T-helper 1 cell treated with Interleukin-12 subunit alpha and Interleukin-12 subunit beta and Interleukin-4 antibody, amounts not matched to agents 30 μg/mL and 1 μg/mL, for 36 hours (primary cell): ENCODE results near the gene SPACA4.
"Not testable (repeated sequence)": the region's sequence is repeated elsewhere in the genome, so short reads cannot be mapped to it uniquely, and the experiment has no call there.

Source experiments
- H3K27ac Mint-ChIP-seq: one replicate; pipeline ENCODE4 v1.8.0; 2021; ENCODE audit warnings: mild to moderate bottlenecking, mixed read lengths
- H3K27me3 Mint-ChIP-seq: one replicate; pipeline ENCODE4 v1.8.0; 2021; ENCODE audit warnings: low read depth, mixed read lengths
- H3K36me3 Mint-ChIP-seq: one replicate; pipeline ENCODE4 v1.8.0; 2021; ENCODE audit warnings: low read depth, mixed read lengths
- H3K4me1 Mint-ChIP-seq: one replicate; pipeline ENCODE4 v1.8.0; 2021; ENCODE audit warnings: low read depth, mixed read lengths
- H3K4me3 Mint-ChIP-seq: one replicate; pipeline ENCODE4 v1.8.0; 2021; ENCODE audit warnings: mild to moderate bottlenecking, moderate library complexity, mixed read lengths
- H3K9me3 Mint-ChIP-seq: one replicate; pipeline ENCODE4 v1.8.0; 2021; ENCODE audit warnings: mixed read lengths

The SPACA4 gene

DNA sequence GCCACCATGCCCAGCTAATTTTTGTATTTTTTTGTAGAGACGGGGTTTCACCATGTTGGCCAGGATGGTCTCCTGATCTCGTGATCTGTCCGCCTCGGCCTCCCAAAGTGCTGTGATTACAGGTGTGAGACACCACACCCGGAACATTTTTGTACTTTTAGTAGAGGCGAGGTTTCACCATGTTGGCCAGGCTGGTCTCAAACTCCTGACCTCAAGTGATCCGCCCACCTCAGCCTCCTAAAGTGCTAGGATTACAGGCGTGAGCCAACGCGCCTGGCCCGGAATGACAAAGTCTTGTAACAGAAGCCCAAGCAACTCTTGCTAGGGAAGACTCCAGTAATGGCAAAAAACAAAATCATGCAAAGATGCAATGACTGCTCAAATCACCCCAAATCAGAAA is 25.7 kb downstream of the SPACA4 start:
- not testable (repeated sequence) for H3K36me3 Mint-ChIP-seq, H3K4me3 Mint-ChIP-seq, H3K9me3 Mint-ChIP-seq, H3K27me3 Mint-ChIP-seq
- H3K4me1 Mint-ChIP-seq: peaks cover 16% of the 10 kb centered on the region
- H3K27ac Mint-ChIP-seq: peak overlapping the region; percentile 20

DNA sequence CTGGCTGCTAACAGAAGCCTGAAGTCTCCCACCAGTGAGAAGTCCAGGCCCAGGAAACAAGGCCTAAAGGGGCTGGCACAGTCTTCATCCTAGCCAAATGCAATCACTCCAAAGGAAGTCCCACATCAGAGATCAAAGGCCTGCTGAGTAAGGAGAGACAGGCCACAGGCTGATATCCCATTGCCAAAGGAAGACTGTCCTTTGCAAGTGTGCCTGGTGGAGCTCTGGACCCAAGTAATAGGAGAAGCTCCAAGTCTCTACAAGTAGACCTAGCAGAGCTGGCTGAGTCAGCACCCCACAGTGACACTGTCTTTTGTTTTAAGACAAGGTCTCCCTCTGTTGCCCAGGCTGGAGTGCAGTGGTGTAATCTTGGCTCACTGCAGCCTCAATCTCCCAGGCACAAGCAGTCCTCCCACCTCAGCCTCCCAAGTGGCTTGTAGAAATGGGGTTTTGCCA is 26.2 kb downstream of the SPACA4 start:
- no peaks in the 10 kb centered on the region for H3K27me3 Mint-ChIP-seq
- peaks cover 9% of the 10 kb centered on the region for H3K36me3 Mint-ChIP-seq
- no peak overlapping the region for H3K4me3 Mint-ChIP-seq
- peak overlapping the region; percentile 20 for H3K27ac Mint-ChIP-seq
- H3K4me1 Mint-ChIP-seq: peaks cover 18% of the 10 kb centered on the region
- H3K9me3 Mint-ChIP-seq: no peaks in the 10 kb centered on the region

DNA sequence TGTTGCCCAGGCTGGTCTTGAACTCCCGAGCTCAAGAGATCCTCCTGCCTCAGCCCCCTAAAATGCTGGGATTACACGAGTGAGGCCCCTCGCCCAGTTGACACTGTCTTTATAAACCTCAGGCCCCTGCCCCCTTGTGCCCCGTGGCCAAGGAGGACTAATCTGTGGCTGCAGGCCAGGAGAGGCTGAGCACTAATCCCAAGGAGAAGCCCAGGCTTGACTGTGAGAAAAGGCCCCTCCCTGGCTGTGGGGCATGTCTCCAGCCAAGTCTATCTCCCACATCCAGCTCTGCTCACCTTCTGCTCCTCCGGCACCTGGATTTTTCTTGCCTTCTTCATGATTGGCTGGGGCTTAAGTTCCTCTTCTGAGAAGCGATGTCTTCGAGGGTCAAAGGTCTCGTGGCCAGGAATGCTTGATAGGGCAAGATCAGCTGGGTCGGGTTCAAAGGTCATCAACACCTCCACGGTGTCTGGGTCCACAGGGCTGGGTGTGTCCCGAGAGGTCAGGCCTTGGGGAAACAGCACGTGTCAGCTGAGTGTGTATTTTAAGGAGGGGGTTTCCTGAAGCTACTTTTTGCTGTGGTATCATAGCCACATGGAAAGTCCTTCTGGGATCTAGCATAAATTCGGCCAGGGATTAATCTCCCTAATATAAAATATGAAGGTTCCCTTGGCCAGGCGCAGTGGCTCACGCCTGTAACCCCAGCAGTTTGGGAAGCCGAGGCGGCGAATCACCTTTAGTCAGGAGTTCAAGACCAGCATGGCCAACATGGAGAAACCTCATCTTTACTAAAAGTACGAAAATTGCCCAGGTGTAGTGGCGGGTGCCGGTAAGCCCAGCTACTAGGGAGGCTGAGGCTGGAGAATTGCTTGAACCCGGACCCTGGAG is 26.9 kb downstream of the SPACA4 start:
- peaks cover 10% of the 10 kb centered on the region for H3K36me3 Mint-ChIP-seq
- H3K4me3 Mint-ChIP-seq: no peak overlapping the region
- no peaks in the 10 kb centered on the region for H3K9me3 Mint-ChIP-seq
- no peaks in the 10 kb centered on the region for H3K27me3 Mint-ChIP-seq
- peaks cover 24% of the 10 kb centered on the region for H3K4me1 Mint-ChIP-seq
- no peak overlapping the region for H3K27ac Mint-ChIP-seq

DNA sequence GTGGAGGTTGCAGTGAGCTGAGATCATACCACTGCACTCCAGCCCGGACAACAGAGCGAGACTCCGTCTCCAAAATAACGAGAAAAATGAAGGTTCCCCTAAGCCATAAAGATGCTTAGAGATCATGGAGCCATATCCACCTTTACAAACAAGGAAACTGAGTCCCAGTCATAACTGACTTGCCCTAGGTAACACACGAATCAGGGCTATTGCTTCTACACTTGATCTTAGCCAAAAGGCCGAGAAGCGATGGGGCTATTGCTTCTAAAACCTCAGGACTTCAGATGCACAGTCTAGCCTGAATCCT is 27.4 kb downstream of the SPACA4 start:
- Mint-ChIP-seq H3K36me3 (peaks cover 8% of the 10 kb centered on the region), H3K27ac (peak overlapping the region; percentile 81), H3K27me3 (no peaks in the 10 kb centered on the region), H3K4me1 (peaks cover 28% of the 10 kb centered on the region), H3K4me3 (peak overlapping the region; percentile 76), H3K9me3 (no peaks in the 10 kb centered on the region)

DNA sequence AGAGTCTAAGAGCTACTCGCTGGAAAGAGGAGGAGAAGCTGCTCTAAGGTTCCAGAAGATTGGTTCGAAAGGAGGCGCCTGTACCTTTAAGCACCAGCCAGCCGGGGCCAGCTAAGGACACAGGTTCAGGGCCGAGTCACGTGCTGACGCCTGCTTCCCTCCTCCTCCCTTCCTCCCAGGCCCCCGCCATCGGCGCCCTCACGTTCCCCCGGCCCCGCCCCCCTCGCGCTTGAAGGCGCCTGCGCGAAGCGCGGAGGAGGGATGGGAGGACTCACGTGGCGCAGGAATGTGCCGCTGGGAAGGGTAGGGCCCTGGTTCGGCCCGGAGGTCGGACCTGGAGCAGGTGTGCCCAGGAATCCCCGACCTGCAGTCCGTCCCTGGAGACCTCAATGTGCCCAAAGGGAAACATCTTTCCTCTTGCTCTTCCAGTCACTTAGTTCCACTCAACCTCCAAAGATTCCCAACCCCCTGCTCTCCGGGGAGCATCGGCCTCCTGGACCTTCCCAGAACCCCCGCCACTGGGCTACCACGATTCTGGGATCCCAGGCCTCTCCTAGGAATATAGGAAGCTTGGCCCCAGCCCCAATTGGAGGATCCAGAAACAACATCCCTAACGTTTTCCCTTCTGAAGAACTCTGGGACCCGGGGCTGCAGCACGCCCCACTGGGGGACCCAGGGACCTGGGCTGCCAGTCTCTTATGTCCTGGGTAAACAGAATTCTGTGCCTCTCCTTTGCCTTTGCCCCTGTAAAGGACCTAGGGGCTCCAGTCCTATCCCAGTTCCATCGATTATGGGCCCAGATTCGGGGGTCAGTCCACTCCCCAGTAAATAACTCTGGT is 28.1 kb downstream of the SPACA4 start:
- Mint-ChIP-seq H3K27me3 (no peaks in the 10 kb centered on the region), H3K27ac (peak overlapping the region; percentile 81), H3K9me3 (no peaks in the 10 kb centered on the region), H3K4me1 (peaks cover 28% of the 10 kb centered on the region), H3K36me3 (peaks cover 8% of the 10 kb centered on the region), H3K4me3 (peak overlapping the region; percentile 76)

DNA sequence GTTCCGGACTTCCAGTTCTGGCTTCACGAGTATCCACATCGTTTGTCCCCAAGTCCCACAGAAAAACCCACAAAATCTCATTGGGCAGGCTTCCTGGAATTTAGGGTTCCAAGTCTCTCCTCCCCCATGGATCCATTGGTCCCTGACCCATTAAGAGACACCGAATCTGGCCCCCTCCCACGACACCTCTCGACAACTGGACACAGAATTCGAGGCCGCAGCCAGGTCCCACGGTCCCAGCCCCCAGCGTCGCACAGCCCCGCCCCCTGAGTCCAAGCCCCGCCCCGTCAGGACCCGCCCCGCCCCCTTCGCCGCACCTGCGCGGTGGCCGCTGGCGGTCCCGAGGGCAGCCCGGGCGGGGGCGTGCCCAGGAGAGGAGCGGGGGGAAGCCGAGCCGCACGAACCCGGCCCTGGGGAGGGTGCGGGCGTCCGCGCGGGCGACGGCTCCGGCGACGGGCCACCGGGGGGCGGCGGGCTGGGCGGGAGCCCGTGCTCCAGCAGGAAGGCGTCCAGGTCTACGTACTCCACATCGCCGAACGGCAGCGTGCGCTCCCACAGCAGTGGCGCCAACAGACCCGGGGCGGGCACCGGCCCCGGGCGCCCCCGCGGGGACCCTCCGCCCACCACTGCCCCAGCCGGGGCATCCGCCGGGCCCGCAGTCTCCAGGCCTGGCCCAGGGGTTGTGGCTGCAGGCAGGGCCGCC is 28.9 kb downstream of the SPACA4 start:
- Mint-ChIP-seq H3K27me3 (no peaks in the 10 kb centered on the region), H3K27ac (peak overlapping the region; percentile 81), H3K9me3 (no peaks in the 10 kb centered on the region), H3K4me1 (peaks cover 27% of the 10 kb centered on the region), H3K4me3 (peak overlapping the region; percentile 93), H3K36me3 (peaks cover 6% of the 10 kb centered on the region)

DNA sequence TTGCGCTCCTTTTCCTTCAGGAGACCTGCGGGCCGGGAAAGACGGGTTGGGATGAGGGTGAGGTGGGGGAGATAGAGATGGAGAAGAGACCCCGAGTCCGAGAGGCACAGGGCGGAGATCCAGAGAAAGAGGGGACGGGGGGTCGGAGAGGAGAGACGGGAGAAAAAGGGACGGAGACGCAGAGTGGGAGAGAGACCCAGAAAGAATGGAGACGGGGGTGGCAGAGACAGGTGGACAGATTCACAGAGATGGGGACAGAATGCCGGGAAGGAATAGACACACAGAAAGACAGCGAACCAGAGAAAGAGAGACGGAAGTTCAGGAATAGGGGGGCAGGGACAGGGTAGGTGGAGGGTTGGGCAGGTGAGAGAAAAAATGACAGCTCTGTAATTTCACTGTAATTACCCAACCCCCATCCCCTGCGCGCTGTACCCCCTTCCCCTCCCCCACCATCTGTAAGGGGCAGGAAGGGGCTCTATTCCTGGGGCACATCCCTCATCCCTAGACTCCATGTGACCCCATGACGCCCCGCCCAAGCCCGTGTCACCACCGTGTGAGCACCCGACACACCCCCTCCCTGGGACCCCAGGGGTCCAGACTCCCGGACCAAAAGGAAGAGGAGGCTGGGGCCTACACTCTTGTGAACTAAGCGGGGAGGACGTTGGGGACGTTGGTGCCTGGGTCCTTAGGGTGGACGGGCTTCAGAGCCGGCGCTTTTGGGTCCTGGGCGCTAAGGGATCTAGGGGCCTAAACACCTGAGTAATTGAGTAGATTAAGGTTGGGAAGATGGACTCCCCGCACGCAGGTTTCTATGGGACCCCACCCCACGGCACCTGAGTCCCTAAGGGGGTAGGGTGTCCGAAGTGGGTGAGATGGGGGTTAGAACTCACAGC is 29.7 kb downstream of the SPACA4 start:
- H3K9me3 Mint-ChIP-seq: no peaks in the 10 kb centered on the region
- H3K27me3 Mint-ChIP-seq: no peaks in the 10 kb centered on the region
- H3K4me3 Mint-ChIP-seq: peak overlapping the region; percentile 93
- peaks cover 27% of the 10 kb centered on the region for H3K4me1 Mint-ChIP-seq
- H3K27ac Mint-ChIP-seq: peak overlapping the region; percentile 76
- peaks cover 6% of the 10 kb centered on the region for H3K36me3 Mint-ChIP-seq

DNA sequence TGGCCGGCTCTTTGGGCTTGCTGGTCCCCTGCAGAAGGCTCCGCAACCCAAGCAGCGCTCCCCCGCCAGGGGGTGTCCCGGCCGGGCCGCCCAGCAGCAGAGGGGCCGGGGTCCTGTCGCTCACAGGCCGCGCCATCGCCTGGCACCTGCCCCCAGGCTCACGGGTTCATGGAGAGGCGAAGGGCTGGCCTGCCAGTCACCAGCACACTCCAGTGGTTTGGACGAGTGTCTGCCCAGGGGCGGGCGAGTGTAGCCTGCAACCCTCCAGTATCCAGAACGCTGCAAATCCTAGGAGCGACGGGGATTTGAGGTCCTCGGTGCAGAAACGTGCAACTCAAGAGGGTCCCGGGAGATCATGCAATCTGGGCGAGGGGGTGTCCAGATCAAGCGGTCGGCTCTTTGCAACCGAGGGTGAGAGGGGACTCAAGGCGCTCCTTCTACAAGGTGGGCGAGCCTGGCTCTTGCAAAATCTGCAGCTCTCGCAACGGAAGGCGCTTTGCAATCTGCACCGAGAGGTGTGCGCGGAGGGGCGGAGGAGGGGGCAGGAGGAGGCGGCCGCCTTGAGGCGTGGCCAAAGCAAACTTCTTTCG is 30.4 kb downstream of the SPACA4 start, which contains the start of gene DBP:
Gene DBP (minus strand): TSS at position 521 of the 590 bp plus-strand sequence. CDS start 385 bp downstream, at position 136.
- peaks cover 27% of the 10 kb centered on the region for H3K4me1 Mint-ChIP-seq
- H3K27ac Mint-ChIP-seq: peak within 1 kb of the TSS; percentile 100
- H3K36me3 Mint-ChIP-seq: peaks cover 6% of the 10 kb centered on the region
- peak within 1 kb of the TSS; percentile 93 for H3K4me3 Mint-ChIP-seq
- H3K27me3 Mint-ChIP-seq: peaks cover 3% of the 10 kb centered on the region
- H3K9me3 Mint-ChIP-seq: no peaks in the 10 kb centered on the region

DNA sequence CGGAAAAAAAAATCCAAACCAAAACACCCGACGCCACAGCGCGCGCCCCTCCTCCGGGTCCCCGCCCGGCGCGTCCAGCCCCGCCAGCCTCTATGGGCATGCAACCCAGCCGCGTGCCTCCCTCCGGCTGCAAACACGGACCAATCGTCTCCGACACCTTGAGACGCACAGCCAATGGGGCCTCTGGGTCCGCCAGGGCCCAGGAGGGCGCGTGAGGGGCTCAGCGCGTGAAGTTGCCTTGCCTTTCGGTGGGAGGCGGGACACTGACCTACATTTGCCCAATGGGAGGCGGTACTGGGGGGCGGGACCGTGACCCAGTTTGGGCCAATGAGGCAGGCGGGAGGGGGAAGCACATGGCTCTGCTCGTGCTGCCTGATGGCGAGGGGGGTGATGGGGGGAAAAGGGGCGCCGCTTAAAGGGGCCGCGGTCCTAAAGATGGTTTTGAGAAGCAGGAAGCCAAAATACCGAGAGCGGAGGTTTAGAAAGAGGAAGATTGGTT is 31.0 kb downstream of the SPACA4 start:
- peak overlapping the region; percentile 100 for H3K27ac Mint-ChIP-seq
- H3K36me3 Mint-ChIP-seq: peaks cover 6% of the 10 kb centered on the region
- peaks cover 3% of the 10 kb centered on the region for H3K27me3 Mint-ChIP-seq
- no peaks in the 10 kb centered on the region for H3K9me3 Mint-ChIP-seq
- peaks cover 27% of the 10 kb centered on the region for H3K4me1 Mint-ChIP-seq
- H3K4me3 Mint-ChIP-seq: peak overlapping the region; percentile 93

DNA sequence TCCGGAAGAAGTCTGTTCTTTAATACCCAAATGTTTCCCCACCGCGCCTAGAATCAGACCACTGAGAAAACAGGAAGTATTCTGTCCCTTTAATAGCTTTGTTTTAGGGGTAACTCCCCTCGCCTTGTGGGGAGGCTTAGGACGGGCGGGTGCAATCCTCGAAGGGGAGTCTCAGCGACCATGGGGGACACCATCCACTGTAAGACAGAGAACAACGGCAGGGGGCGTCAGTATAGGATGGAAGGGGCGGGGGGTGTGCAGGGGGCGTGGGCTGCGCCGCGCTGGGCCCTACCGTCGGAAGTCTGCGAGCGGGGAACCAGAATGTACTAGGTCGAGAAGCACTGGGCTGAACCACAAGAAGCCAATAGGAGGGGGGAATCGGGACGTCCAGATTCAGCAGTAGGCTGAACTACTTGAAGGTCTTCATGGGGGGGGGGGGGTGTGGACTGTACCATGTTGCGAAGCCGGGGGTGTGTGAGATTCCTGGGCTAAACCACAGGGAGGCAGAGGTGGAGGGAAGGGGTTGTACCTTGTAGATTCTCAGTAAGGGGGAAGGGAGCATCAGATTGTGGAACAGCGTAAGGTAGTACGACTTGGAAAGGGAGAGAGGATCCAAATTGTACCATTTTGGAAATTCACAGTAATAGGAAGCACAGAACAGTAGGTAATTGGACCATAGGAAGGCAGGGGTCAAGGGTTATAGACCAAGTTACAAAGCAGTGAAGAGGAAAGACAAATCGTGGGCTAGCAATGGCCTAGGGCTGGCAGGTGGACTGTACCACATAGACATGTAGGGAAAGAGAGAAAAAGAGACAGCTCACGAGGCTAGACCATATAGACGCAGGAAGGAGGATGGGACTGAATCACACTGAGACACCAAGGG is 31.6 kb downstream of the SPACA4 start:
- Mint-ChIP-seq H3K27me3 (peaks cover 3% of the 10 kb centered on the region), H3K4me1 (peaks cover 27% of the 10 kb centered on the region), H3K4me3 (peak overlapping the region; percentile 93), H3K9me3 (no peaks in the 10 kb centered on the region), H3K27ac (peak overlapping the region; percentile 100), H3K36me3 (peaks cover 6% of the 10 kb centered on the region)

DNA sequence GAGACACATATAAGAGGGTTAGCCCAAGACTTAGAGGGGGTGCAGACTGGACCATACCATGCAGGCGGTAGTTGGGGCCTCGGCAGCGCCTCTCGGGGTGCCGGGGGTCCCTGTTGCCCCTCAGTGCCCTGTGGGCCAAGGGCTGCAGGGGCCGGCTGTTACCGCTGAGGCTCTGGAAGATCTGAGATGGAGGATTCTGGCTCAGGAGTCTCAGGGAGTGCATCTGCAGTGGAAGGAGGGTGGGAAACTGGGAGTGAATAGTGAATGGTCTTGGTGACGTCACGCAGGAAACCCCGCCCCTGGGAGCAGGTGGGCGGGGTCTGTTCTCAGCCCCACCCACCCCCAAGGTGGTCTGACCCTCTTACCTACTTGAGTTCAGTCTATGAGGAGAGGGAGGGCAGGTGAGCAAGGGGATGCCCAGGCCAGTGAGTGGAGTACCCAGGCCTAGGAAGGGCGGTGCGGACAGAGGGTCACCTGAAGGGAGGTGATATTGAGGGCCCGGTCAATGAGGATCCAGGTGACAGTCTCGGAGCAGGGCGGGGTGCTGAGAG is 32.4 kb downstream of the SPACA4 start:
- Mint-ChIP-seq H3K36me3 (peaks cover 6% of the 10 kb centered on the region), H3K9me3 (no peaks in the 10 kb centered on the region), H3K27ac (peak overlapping the region; percentile 100), H3K27me3 (peaks cover 3% of the 10 kb centered on the region), H3K4me3 (peak overlapping the region; percentile 93), H3K4me1 (peaks cover 27% of the 10 kb centered on the region)
